Neural cell (in vitro differentiated cells): ENCODE data around the gene ECM1. TPM values are rescaled to one million over a fixed set of nuclear protein-coding genes. Genes with fewer than 3 reads are reported as not detected.

Source experiments
- H2AFZ ChIP-seq: fragments of 200-600, 300-800 bp; sonication (generic), shearing (Covaris generic); 2 replicates; pipeline ENCODE4 v1.6.0; 2014; ENCODE audit warnings: low read depth, mild to moderate bottlenecking, antibody characterized with exemption, low read length, moderate library complexity
- H3F3A ChIP-seq: fragments of 200-600 bp; shearing (Covaris generic); 2 replicates; pipeline ENCODE4 v1.6.1; 2016; ENCODE audit warnings: mild to moderate bottlenecking, moderate library complexity, mixed read lengths, antibody characterized with exemption, low read length; ENCODE audit not compliant: insufficient read depth, poor library complexity, severe bottlenecking
- H3K27ac ChIP-seq: fragments of 200-600, 300-800 bp; sonication (generic), shearing (Covaris generic); 2 replicates; pipeline ENCODE4 v1.5.1; 2014; ENCODE audit warnings: mild to moderate bottlenecking, low read length, moderate library complexity
- H3K27me3 ChIP-seq: fragments of 300-800, 200-600 bp; sonication (generic), shearing (Covaris generic); 2 replicates; pipeline ENCODE4 v1.6.0; 2014; ENCODE audit warnings: mild to moderate bottlenecking, low read depth, low read length, moderate library complexity; ENCODE audit not compliant: insufficient read depth
- H3K36me3 ChIP-seq: fragments of 300-800, 200-600 bp; sonication (generic), shearing (Covaris generic); 2 replicates; pipeline ENCODE4 v1.5.1; 2014; ENCODE audit warnings: mild to moderate bottlenecking, antibody characterized with exemption, low read length, moderate library complexity; ENCODE audit not compliant: insufficient read depth
- H3K4me2 ChIP-seq: fragments of 300-800, 200-600 bp; sonication (generic), shearing (Covaris generic); 2 replicates; pipeline ENCODE4 v1.6.0; 2014; ENCODE audit warnings: mild to moderate bottlenecking, low read length
- H3K4me3 ChIP-seq: fragments of 300-800, 200-600 bp; sonication (generic), shearing (Covaris generic); 2 replicates; pipeline ENCODE4 v1.5.1; 2014; ENCODE audit warnings: mild to moderate bottlenecking, low read length, moderate library complexity
- H3K79me2 ChIP-seq: fragments of 200-600 bp; shearing (Covaris generic); replicated peaks from 2 replicates; pipeline ENCODE4 v1.6.0; 2014; ENCODE audit warnings: mild to moderate bottlenecking, low read length, moderate library complexity; ENCODE audit not compliant: insufficient read depth
- H3K9ac ChIP-seq: fragments of 300-800, 200-600 bp; sonication (generic), shearing (Covaris generic); 2 replicates; pipeline ENCODE4 v1.6.1; 2016; ENCODE audit warnings: mild to moderate bottlenecking, low read length, mixed read lengths
- H3K9me2 ChIP-seq: fragments of 200-600 bp; shearing (Covaris generic); 2 replicates; pipeline ENCODE4 v1.6.1; 2016; ENCODE audit warnings: mild to moderate bottlenecking, low read length, mixed read lengths; ENCODE audit not compliant: insufficient read depth
- H3K9me3 ChIP-seq: fragments of 200-600, 300-800 bp; sonication (generic), shearing (Covaris generic); 2 replicates; pipeline ENCODE4 v1.6.1; 2016; ENCODE audit warnings: mild to moderate bottlenecking, mixed run types, low read length, moderate library complexity, mixed read lengths
- H4K20me1 ChIP-seq: fragments of 200-600 bp; shearing (Covaris generic); 2 replicates; pipeline ENCODE4 v1.6.1; 2016; ENCODE audit warnings: mild to moderate bottlenecking, mixed run types; ENCODE audit not compliant: insufficient read depth
- CTCF ChIP-seq: fragments of 450-650 bp; IDR thresholded peaks from 2 replicates; pipeline ENCODE4 v1.5.1; 2014; ENCODE audit warnings: antibody characterized with exemption, mild to moderate bottlenecking, moderate library complexity; ENCODE audit not compliant: poor library complexity, severe bottlenecking
- EP300 ChIP-seq: fragments of 450-650 bp; conservative IDR thresholded peaks from 2 replicates; pipeline ENCODE4 v1.6.1; 2014; ENCODE audit warnings: antibody characterized with exemption, mild to moderate bottlenecking, moderate library complexity; ENCODE audit not compliant: poor library complexity, severe bottlenecking
- EZH2 ChIP-seq: fragments of 200-600, 300-800 bp; shearing (Covaris generic), sonication (generic); IDR thresholded peaks from 2 replicates; pipeline ENCODE4 v1.6.1; 2014; ENCODE audit warnings: antibody characterized with exemption, low read length, borderline replicate concordance, mild to moderate bottlenecking; ENCODE audit not compliant: insufficient read depth, poor library complexity, severe bottlenecking
- MXI1 ChIP-seq: fragments of 450-650 bp; conservative IDR thresholded peaks from 2 replicates; pipeline ENCODE4 v1.6.1; 2014; ENCODE audit warnings: antibody characterized with exemption, mild to moderate bottlenecking; ENCODE audit not compliant: poor library complexity, severe bottlenecking
- POLR2AphosphoS5 ChIP-seq: IDR thresholded peaks from 2 replicates; pipeline ENCODE4 v1.6.1; 2012
- RAD21 ChIP-seq: fragments of 450-650 bp; conservative IDR thresholded peaks from 2 replicates; pipeline ENCODE4 v1.6.1; 2014; ENCODE audit warnings: antibody characterized with exemption, mild to moderate bottlenecking, moderate library complexity
- REST ChIP-seq: IDR thresholded peaks from 2 replicates; pipeline ENCODE4 v1.6.1; 2012; ENCODE audit warnings: borderline replicate concordance
- SMC3 ChIP-seq: fragments of 450-650 bp; conservative IDR thresholded peaks from 2 replicates; pipeline ENCODE4 v1.6.1; 2014; ENCODE audit warnings: antibody characterized with exemption, mild to moderate bottlenecking, moderate library complexity; ENCODE audit not compliant: poor library complexity
- TAF1 ChIP-seq: IDR thresholded peaks from 2 replicates; pipeline ENCODE4 v1.6.1; 2012; ENCODE audit warnings: low read depth
- polyA plus RNA-seq: library from polyadenylated mRNA; depleted of rRNA; stranded (reverse); fragments of >200 nt; gene quantifications from 2 replicates; pipeline ENCODE4 v1.2.3, GENCODE V29; 2014

Gene ECM1
- polyA plus RNA-seq, 1 donor from 2014 or later, result 2.3 TPM

GRCh38 chr1:150559656-150560010 lies 51.7 kb downstream of the ECM1 start:
- Histone ChIP-seq H3K27ac (no peak overlapping the region), H3K27me3 (no peaks in the 10 kb centered on the region), H3K9me3 (no peaks in the 10 kb centered on the region), H3K9ac (no peak overlapping the region), H3F3A (peaks cover 4% of the 10 kb centered on the region), H3K4me3 (no peak overlapping the region), H4K20me1 (no peaks in the 10 kb centered on the region), H3K9me2 (no peaks in the 10 kb centered on the region), H2AFZ (no peak overlapping the region), H3K79me2 (peaks cover 5% of the 10 kb centered on the region), H3K36me3 (no peaks in the 10 kb centered on the region), H3K4me2 (no peak overlapping the region)
- TF ChIP-seq MXI1, result no peak
- TF ChIP-seq SMC3, result no peak
- TF ChIP-seq EZH2, result no peak
- no peak for TF ChIP-seq RAD21
- TF ChIP-seq TAF1, result no peak
- TF ChIP-seq REST, result no peak
- TF ChIP-seq EP300, result no peak
- no peak for TF ChIP-seq POLR2AphosphoS5
- no peak for TF ChIP-seq CTCF

- Histone ChIP-seq H3K27me3 (no peaks in the 10 kb centered on the region), H3F3A (peaks cover 4% of the 10 kb centered on the region), H3K9me3 (no peaks in the 10 kb centered on the region), H3K27ac (no peak overlapping the region), H3K9me2 (no peaks in the 10 kb centered on the region), H3K4me2 (no peak overlapping the region), H3K79me2 (peaks cover 8% of the 10 kb centered on the region), H4K20me1 (no peaks in the 10 kb centered on the region), H3K36me3 (no peaks in the 10 kb centered on the region), H2AFZ (no peak overlapping the region), H3K4me3 (no peak overlapping the region), H3K9ac (no peak overlapping the region)
- TF ChIP-seq REST (no peak), TAF1 (no peak), CTCF (peak; percentile 67), MXI1 (no peak), POLR2AphosphoS5 (no peak), SMC3 (peak; percentile 32), EZH2 (no peak), EP300 (no peak), RAD21 (no peak)
Measured at GRCh38 chr1:150560011-150560438, 52.1 kb downstream of the ECM1 start.
